A673 (cell line): ENCODE measurements around the gene FITM2.

Experiments
- CTCF ChIP-seq: fragments of 300-800, 200-600 bp; sonication (generic); conservative IDR thresholded peaks from 2 replicates; pipeline ENCODE4 v1.5.1; 2017; ENCODE audit warnings: low read depth, mild to moderate bottlenecking, antibody characterized with exemption, low read length, moderate library complexity, mixed read lengths
- EZH2 ChIP-seq: fragments of 200-600 bp; sonication (generic); IDR thresholded peaks from 2 replicates; pipeline ENCODE4 v1.6.1; 2017; ENCODE audit warnings: borderline replicate concordance, low read depth, mild to moderate bottlenecking, mixed read lengths, antibody characterized with exemption, low read length; ENCODE audit not compliant: poor library complexity, severe bottlenecking

GRCh38 chr20:44258226-44258890, 52.6 kb downstream of the FITM2 start:
- no peak for TF ChIP-seq CTCF
- no peak for TF ChIP-seq EZH2
